Measurements from ENCODE around the gene ANAPC2.

Gene ANAPC2

GRCh38 chr9:137161558-137162486 is 26.5 kb downstream of the ANAPC2 start:
- no peak for DNase-seq (ENCODE audit: low read depth)

- DNase-seq (ENCODE audit: low read depth), result no peak
Measured at GRCh38 chr9:137160716-137161557, 27.4 kb downstream of the ANAPC2 start.

GRCh38 chr9:137160054-137160425 is 28.3 kb downstream of the ANAPC2 start:
- DNase-seq (ENCODE audit: low read depth), result no peak

- DNase-seq (ENCODE audit: low read depth), result no peak
Measured at GRCh38 chr9:137159105-137160053, 29.0 kb downstream of the ANAPC2 start.

- no peak for DNase-seq (ENCODE audit: low read depth)
Measured at GRCh38 chr9:137158625-137159024, 29.7 kb downstream of the ANAPC2 start.

- no peak for DNase-seq (ENCODE audit: low read depth)
Measured at GRCh38 chr9:137157618-137158415, 30.5 kb downstream of the ANAPC2 start.

- DNase-seq (ENCODE audit: low read depth), result peak; percentile 23
Measured at GRCh38 chr9:137156567-137157375, 31.6 kb downstream of the ANAPC2 start.

GRCh38 chr9:137152844-137153405 is 35.4 kb downstream of the ANAPC2 start:
- DNase-seq (ENCODE audit: low read depth), result no peak

- DNase-seq (ENCODE audit: low read depth), result no peak
Measured at GRCh38 chr9:137150617-137151457, 37.5 kb downstream of the ANAPC2 start.

- no peak for DNase-seq (ENCODE audit: low read depth)
Measured at GRCh38 chr9:137149942-137150616, 38.3 kb downstream of the ANAPC2 start.

- DNase-seq (ENCODE audit: low read depth), result no peak
Measured at GRCh38 chr9:137149363-137149762, 39.0 kb downstream of the ANAPC2 start.

GRCh38 chr9:137148661-137149060 is 39.7 kb downstream of the ANAPC2 start:
- no peak for DNase-seq (ENCODE audit: low read depth)

- DNase-seq (ENCODE audit: low read depth), result no peak
Measured at GRCh38 chr9:137148242-137148641, 40.1 kb downstream of the ANAPC2 start.

GRCh38 chr9:137147793-137148160 is 40.6 kb downstream of the ANAPC2 start:
- DNase-seq (ENCODE audit: low read depth), result no peak

GRCh38 chr9:137147091-137147792 is 41.1 kb downstream of the ANAPC2 start:
- no peak for DNase-seq (ENCODE audit: low read depth)

- no peak for DNase-seq (ENCODE audit: low read depth)
Measured at GRCh38 chr9:137146527-137146918, 41.8 kb downstream of the ANAPC2 start.

GRCh38 chr9:137145731-137146526 is 42.4 kb downstream of the ANAPC2 start:
- DNase-seq (ENCODE audit: low read depth), result no peak

Measured in amniotic epithelial cell (primary cell).